ENCODE results near the gene ADARB1. TPM values are rescaled to one million over a fixed set of nuclear protein-coding genes. Genes with fewer than 3 reads are reported as not detected.

The ADARB1 gene
- total RNA-seq, 3 donors from 2014 or later (not counting 1 experiment from before 2014, with no cell fraction given): 20.7 to 28.0 (median 26.6) TPM

- H3K4me3 Mint-ChIP-seq: no peak overlapping the region
- peaks cover 17 to 25% of the 10 kb centered on the region in 2 donors for H3K4me1 Mint-ChIP-seq
- Histone ChIP-seq H3K27ac (ENCODE audit: low read length) (no peak overlapping the region), H3K27me3 (ENCODE audit: control insufficient read depth, insufficient read depth, low read length) (no peaks in the 10 kb centered on the region), H3K36me3 (ENCODE audit: control insufficient read depth, insufficient read depth, low read length) (no peaks in the 10 kb centered on the region), H3K4me1 (ENCODE audit: control insufficient read depth, insufficient read depth, low read length) (peaks cover 11% of the 10 kb centered on the region), H3K9me3 (ENCODE audit: control insufficient read depth, insufficient read depth, low read length) (no peaks in the 10 kb centered on the region), H3K4me3 (ENCODE audit: low read length) (no peak overlapping the region)
- H3K27ac Mint-ChIP-seq: no peak overlapping the region
- H3K9me3 Mint-ChIP-seq: no peaks in the 10 kb centered on the region
- WGBS (ENCODE audit: insufficient coverage): 100% methylated on average over 1 of the region's 2 CpGs
- H3K36me3 Mint-ChIP-seq: peaks cover 5% of the 10 kb centered on the region
- no peak for TF ChIP-seq CTCF (IDR thresholded peaks at IDR 0.05)
- intact Hi-C loops (cut with micrococcal nuclease): no loop called here
- DNase-seq (no peak), ATAC-seq (no peak)
- H3K27me3 Mint-ChIP-seq (ENCODE audit: low read depth in 2 of 2): no peaks in the 10 kb centered on the region
Observed at GRCh38 chr21:45118099-45118498, 43.7 kb downstream of the ADARB1 start.

- ATAC-seq (no peak), DNase-seq (no peak)
- Histone ChIP-seq H3K9me3 (ENCODE audit: control insufficient read depth, insufficient read depth, low read length) (no peaks in the 10 kb centered on the region), H3K27ac (ENCODE audit: low read length) (no peak overlapping the region), H3K36me3 (ENCODE audit: control insufficient read depth, insufficient read depth, low read length) (no peaks in the 10 kb centered on the region), H3K4me3 (ENCODE audit: low read length) (no peak overlapping the region), H3K4me1 (ENCODE audit: control insufficient read depth, insufficient read depth, low read length) (peaks cover 17% of the 10 kb centered on the region), H3K27me3 (ENCODE audit: control insufficient read depth, insufficient read depth, low read length) (no peaks in the 10 kb centered on the region)
- peaks cover 13 to 23% of the 10 kb centered on the region in 2 donors for H3K4me1 Mint-ChIP-seq
- no peak overlapping the region for H3K27ac Mint-ChIP-seq
- H3K36me3 Mint-ChIP-seq: peaks cover 5% of the 10 kb centered on the region
- 93% methylated on average over 7 of the region's 7 CpGs for WGBS (ENCODE audit: insufficient coverage)
- H3K27me3 Mint-ChIP-seq (ENCODE audit: low read depth in 2 of 2): no peaks in the 10 kb centered on the region
- H3K9me3 Mint-ChIP-seq: no peaks in the 10 kb centered on the region
- H3K4me3 Mint-ChIP-seq: no peak overlapping the region
- no peak for TF ChIP-seq CTCF (IDR thresholded peaks at IDR 0.05)
- intact Hi-C loops (cut with micrococcal nuclease): no loop called here
Observed at GRCh38 chr21:45119812-45120211, 45.4 kb downstream of the ADARB1 start.

GRCh38 chr21:45120975-45121374 is 46.6 kb downstream of the ADARB1 start:
- peaks cover 17% of the 10 kb centered on the region for H3K4me1 ChIP-seq (ENCODE audit: control insufficient read depth, insufficient read depth, low read length)
- Mint-ChIP-seq H3K4me1 (peaks cover 5 to 12% of the 10 kb centered on the region in 2 donors), H3K27me3 (ENCODE audit: low read depth in 2 of 2) (no peaks in the 10 kb centered on the region), H3K9me3 (no peaks in the 10 kb centered on the region), H3K27ac (no peak overlapping the region), H3K4me3 (no peak overlapping the region), H3K36me3 (peaks cover 5% of the 10 kb centered on the region)
- no peak overlapping the region for H3K4me3 ChIP-seq (ENCODE audit: low read length)
- H3K27ac ChIP-seq (ENCODE audit: low read length): no peak overlapping the region
- 96% methylated on average over 6 of the region's 6 CpGs for WGBS (ENCODE audit: insufficient coverage)
- intact Hi-C loops (cut with micrococcal nuclease): no loop called here
- no peaks in the 10 kb centered on the region for H3K9me3 ChIP-seq (ENCODE audit: control insufficient read depth, insufficient read depth, low read length)
- H3K36me3 ChIP-seq (ENCODE audit: control insufficient read depth, insufficient read depth, low read length): no peaks in the 10 kb centered on the region
- DNase-seq (no peak), ATAC-seq (no peak)
- TF ChIP-seq CTCF (IDR thresholded peaks at IDR 0.05): no peak
- no peaks in the 10 kb centered on the region for H3K27me3 ChIP-seq (ENCODE audit: control insufficient read depth, insufficient read depth, low read length)

- Histone ChIP-seq H3K27ac (ENCODE audit: low read length) (no peak overlapping the region), H3K4me3 (ENCODE audit: low read length) (no peak overlapping the region), H3K36me3 (ENCODE audit: control insufficient read depth, insufficient read depth, low read length) (no peaks in the 10 kb centered on the region), H3K27me3 (ENCODE audit: control insufficient read depth, insufficient read depth, low read length) (no peaks in the 10 kb centered on the region), H3K4me1 (ENCODE audit: control insufficient read depth, insufficient read depth, low read length) (peaks cover 16% of the 10 kb centered on the region), H3K9me3 (ENCODE audit: control insufficient read depth, insufficient read depth, low read length) (no peaks in the 10 kb centered on the region)
- no peak for DNase-seq
- Mint-ChIP-seq H3K9me3 (no peaks in the 10 kb centered on the region), H3K4me1 (peaks cover 5 to 9% of the 10 kb centered on the region in 2 donors), H3K4me3 (no peak overlapping the region), H3K27me3 (ENCODE audit: low read depth in 2 of 2) (no peaks in the 10 kb centered on the region), H3K27ac (no peak overlapping the region), H3K36me3 (peaks cover 5% of the 10 kb centered on the region)
- intact Hi-C loops (cut with micrococcal nuclease): no loop called here
- 95% methylated on average over 5 of the region's 6 CpGs for WGBS (ENCODE audit: insufficient coverage)
- ATAC-seq: no peak
- TF ChIP-seq CTCF (IDR thresholded peaks at IDR 0.05): no peak
Observed at GRCh38 chr21:45122030-45122429, 47.6 kb downstream of the ADARB1 start.
